GM23338 (cell line): Measurements from ENCODE around the gene COL26A1. TPM values are rescaled to one million over a fixed set of nuclear protein-coding genes. Genes with fewer than 3 reads are reported as not detected.
A peak's percentile ranks its signal among the peaks of the same experiment; 100 is the strongest.

Experiments used
- ATAC-seq: fragments of 200-7000 bp; cut with Tn5 transposase; 3 replicates; pipeline ENCODE4 v1.9.1; 2020
- DNase-seq: peaks from one replicate; pipeline ENCODE4 v3.0.0-alpha.2; 2015; ENCODE audit warnings: low spot score
- H2AFZ ChIP-seq: fragments of 200-600 bp; sonication (generic); 2 replicates; pipeline ENCODE4 v1.8.0; 2016; ENCODE audit warnings: antibody characterized with exemption, mild to moderate bottlenecking, moderate library complexity
- H3F3A ChIP-seq: fragments of 200-600 bp; sonication (generic); replicated peaks from 2 replicates; pipeline ENCODE4 v1.8.0; 2017; ENCODE audit warnings: antibody characterized with exemption, mixed run types, low read depth
- H3K27ac ChIP-seq: fragments of 200-600 bp; sonication (generic); 2 replicates; pipeline ENCODE4 v1.6.1; 2016; ENCODE audit warnings: low read depth
- H3K27me3 ChIP-seq: fragments of 200-600 bp; sonication (generic); 2 replicates; pipeline ENCODE4 v1.8.0; 2016; ENCODE audit warnings: mild to moderate bottlenecking, mixed run types, moderate library complexity; ENCODE audit not compliant: insufficient read depth
- H3K36me3 ChIP-seq: fragments of 200-600 bp; sonication (generic); 2 replicates; pipeline ENCODE4 v1.8.0; 2016; ENCODE audit warnings: mild to moderate bottlenecking; ENCODE audit not compliant: insufficient read depth
- H3K4me1 ChIP-seq: fragments of 200-600 bp; sonication (generic); 2 replicates; pipeline ENCODE4 v1.8.0; 2016; ENCODE audit warnings: mild to moderate bottlenecking, moderate library complexity; ENCODE audit not compliant: insufficient read depth
- H3K4me2 ChIP-seq: fragments of 200-600 bp; sonication (generic); 2 replicates; pipeline ENCODE4 v1.7.1; 2017; ENCODE audit warnings: mixed run types
- H3K4me3 ChIP-seq: fragments of 200-600 bp; sonication (generic); 2 replicates; pipeline ENCODE4 v1.6.1; 2016; ENCODE audit warnings: mixed run types
- H3K79me2 ChIP-seq: fragments of 200-600 bp; sonication (generic); replicated peaks from 2 replicates; pipeline ENCODE4 v1.8.0; 2017; ENCODE audit warnings: mild to moderate bottlenecking; ENCODE audit not compliant: insufficient read depth
- H3K9me2 ChIP-seq: fragments of 200-600 bp; sonication (generic); 2 replicates; pipeline ENCODE4 v1.8.0; 2017; ENCODE audit not compliant: insufficient read depth
- H4K20me1 ChIP-seq: fragments of 200-600 bp; sonication (generic); replicated peaks from 2 replicates; pipeline ENCODE4 v1.8.0; 2017; ENCODE audit warnings: mild to moderate bottlenecking; ENCODE audit not compliant: insufficient read depth
- H3K27ac Mint-ChIP-seq: 2 replicates; pipeline ENCODE4 v1.8.0; 2020; ENCODE audit warnings: inconsistent platforms, mild to moderate bottlenecking, moderate library complexity, mixed read lengths
- H3K27me3 Mint-ChIP-seq: 3 replicates; pipeline ENCODE4 v1.8.0; 2022; ENCODE audit warnings: low read depth, mild to moderate bottlenecking, moderate library complexity, mixed read lengths, inconsistent platforms; ENCODE audit not compliant: insufficient read depth, poor library complexity
- H3K36me3 Mint-ChIP-seq: 3 replicates; pipeline ENCODE4 v1.8.0; 2021; ENCODE audit warnings: low read depth, mild to moderate bottlenecking, inconsistent platforms, moderate library complexity, mixed read lengths
- H3K4me1 Mint-ChIP-seq: 3 replicates; pipeline ENCODE4 v1.8.0; 2020; ENCODE audit warnings: mild to moderate bottlenecking, inconsistent platforms, mixed read lengths
- H3K4me3 Mint-ChIP-seq: 3 replicates; pipeline ENCODE4 v1.8.0; 2021; ENCODE audit warnings: moderate library complexity, mild to moderate bottlenecking, inconsistent platforms, mixed read lengths
- H3K9me3 Mint-ChIP-seq: 3 replicates; pipeline ENCODE4 v1.8.0; 2020; ENCODE audit warnings: moderate library complexity, mild to moderate bottlenecking, inconsistent platforms, mixed read lengths
- EZH2 ChIP-seq: fragments of 200-600 bp; sonication (generic); IDR thresholded peaks from one replicate; pipeline ENCODE4 v1.8.0; 2017; ENCODE audit warnings: antibody characterized with exemption, mild to moderate bottlenecking, low read depth; ENCODE audit not compliant: unreplicated experiment
- JUNB ChIP-seq: IDR thresholded peaks from one replicate; pipeline ENCODE4 v1.6.1; 2016; ENCODE audit warnings: antibody characterized with exemption; ENCODE audit not compliant: unreplicated experiment
- NANOG ChIP-seq: IDR thresholded peaks from 2 replicates; pipeline ENCODE4 v1.6.1; 2016; ENCODE audit warnings: antibody characterized with exemption, borderline replicate concordance
- POLR2AphosphoS5 ChIP-seq: IDR thresholded peaks from 2 replicates; pipeline ENCODE4 v1.6.1; 2016; ENCODE audit warnings: antibody characterized with exemption, low read depth
- REST ChIP-seq: IDR thresholded peaks from one replicate; pipeline ENCODE4 v1.6.1; 2018; ENCODE audit warnings: antibody characterized with exemption; ENCODE audit not compliant: unreplicated experiment
- ZNF114 ChIP-seq: fragments of 250-450 bp; sonication (Bioruptor Pico); IDR thresholded peaks from 2 replicates; pipeline ENCODE4 v1.5.0; 2020; ENCODE audit warnings: mild to moderate bottlenecking, moderate library complexity
- ZNF331 ChIP-seq: fragments of 250-450 bp; sonication (Bioruptor Pico); IDR thresholded peaks from 2 replicates; pipeline ENCODE4 v1.5.0; 2020; ENCODE audit warnings: low read depth, mild to moderate bottlenecking, moderate library complexity
- polyA plus RNA-seq: library from polyadenylated mRNA; unstranded; fragments of >200 nt; fragmentation: Nextera tagmentation; extraction: Ambion mirVana; gene quantifications from 2 replicates; pipeline ENCODE4 v1.2.1, GENCODE V29; 2016
- total RNA-seq: library from RNA; depleted of rRNA; stranded (reverse); fragments of >200 nt; shearing (Covaris generic); gene quantifications from 2 replicates; pipeline ENCODE4 v1.2.3, GENCODE V29; 2014
- TF ChIP-seq, protein P1 (sequence below), 2 experiments: fragments of 200-600 bp in 1 of 2; sonication (generic) in 1 of 2; conservative IDR thresholded peaks; 2 replicates each; pipeline versions ENCODE4 v1.5.1 to v1.6.1; 2016 to 2017; ENCODE audit warnings: antibody characterized with exemption in 2 of 2, low read depth in 2 of 2, mild to moderate bottlenecking in 2 of 2, moderate library complexity in 1 of 2
- TF ChIP-seq, protein P2 (sequence below): fragments of 250-450 bp; sonication (Bioruptor Pico); IDR thresholded peaks from 2 replicates; pipeline ENCODE4 v1.5.0; 2020; ENCODE audit warnings: mild to moderate bottlenecking, moderate library complexity

COL26A1 gene
- total and polyA plus RNA-seq, 2 experiments from 2014 or later, result 17.8 to 55.0 TPM

GRCh38 chr7:101436857-101437576 is 74.3 kb downstream of the COL26A1 start:
- no peaks in the 10 kb centered on the region for H3K27me3 ChIP-seq
- TF ChIP-seq POLR2AphosphoS5 (peak; percentile 70), ZNF114 (CRISPR knock-in tag) (no peak)
- no peaks in the 10 kb centered on the region for H3K36me3 ChIP-seq
- H3K79me2 ChIP-seq, result peaks cover 4% of the 10 kb centered on the region
- H3K9me2 ChIP-seq, result no peaks in the 10 kb centered on the region
- peaks cover 13% of the 10 kb centered on the region; the same call in 1 of the 2 replicates for H3K4me1 ChIP-seq
- no peaks in the 10 kb centered on the region for H3K9me3 Mint-ChIP-seq
- 0 out of 2 replicates have a peak overlapping the region, but pooled peaks have one; percentile 16 for H3K4me3 ChIP-seq
- H2AFZ ChIP-seq, result no peak overlapping the region
- H4K20me1 ChIP-seq, result peaks cover 4% of the 10 kb centered on the region; the same call in 1 of the 2 replicates
- H3K4me1 Mint-ChIP-seq, result peaks cover 24% of the 10 kb centered on the region
- no peak overlapping the region for H3K4me3 Mint-ChIP-seq
- peak overlapping the region; percentile 20 for H3K27ac Mint-ChIP-seq
- H3F3A ChIP-seq, result 0 out of 2 replicates have a peak, but pooled peaks cover 3% of the 10 kb centered on the region
- peak; percentile 93 for DNase-seq
- no peaks in the 10 kb centered on the region for H3K36me3 Mint-ChIP-seq
- H3K27me3 Mint-ChIP-seq, result peaks cover 13% of the 10 kb centered on the region
- peak overlapping the region; percentile 85 for H3K27ac ChIP-seq
- ATAC-seq, result peak; percentile 83
- H3K4me2 ChIP-seq, result peak overlapping the region; percentile 62

GRCh38 chr7:101441890-101442289 is 79.2 kb downstream of the COL26A1 start:
- Histone ChIP-seq H3K4me3 (no peak overlapping the region), H4K20me1 (peaks cover 4% of the 10 kb centered on the region; the same call in 1 of the 2 replicates), H3K79me2 (peaks cover 10% of the 10 kb centered on the region), H3K4me2 (no peak overlapping the region), H3K4me1 (peaks cover 6% of the 10 kb centered on the region; the same call in 1 of the 2 replicates), H3F3A (0 out of 2 replicates have a peak, but pooled peaks cover 8% of the 10 kb centered on the region), H3K36me3 (no peaks in the 10 kb centered on the region), H3K27me3 (no peaks in the 10 kb centered on the region), H3K27ac (0 out of 2 replicates have a peak overlapping the region, but pooled peaks have one; percentile 32), H2AFZ (no peak overlapping the region), H3K9me2 (no peaks in the 10 kb centered on the region)
- Mint-ChIP-seq H3K9me3 (no peaks in the 10 kb centered on the region; the same call in 2 of the 3 replicates), H3K4me1 (peaks cover 8% of the 10 kb centered on the region; the same call in 2 of the 3 replicates), H3K4me3 (no peak overlapping the region), H3K27ac (no peak overlapping the region), H3K36me3 (peaks cover 3% of the 10 kb centered on the region; the same call in 2 of the 3 replicates), H3K27me3 (peaks cover 8% of the 10 kb centered on the region)
- ATAC-seq, result no peak
- DNase-seq, result no peak
- TF ChIP-seq EZH2, result no peak
- TF ChIP-seq JUNB, result no peak
- TF ChIP-seq NANOG, result no peak
- no peak for TF ChIP-seq ZNF331 (CRISPR knock-in tag)
- no peak for TF ChIP-seq REST
- TF ChIP-seq, protein P1, sequence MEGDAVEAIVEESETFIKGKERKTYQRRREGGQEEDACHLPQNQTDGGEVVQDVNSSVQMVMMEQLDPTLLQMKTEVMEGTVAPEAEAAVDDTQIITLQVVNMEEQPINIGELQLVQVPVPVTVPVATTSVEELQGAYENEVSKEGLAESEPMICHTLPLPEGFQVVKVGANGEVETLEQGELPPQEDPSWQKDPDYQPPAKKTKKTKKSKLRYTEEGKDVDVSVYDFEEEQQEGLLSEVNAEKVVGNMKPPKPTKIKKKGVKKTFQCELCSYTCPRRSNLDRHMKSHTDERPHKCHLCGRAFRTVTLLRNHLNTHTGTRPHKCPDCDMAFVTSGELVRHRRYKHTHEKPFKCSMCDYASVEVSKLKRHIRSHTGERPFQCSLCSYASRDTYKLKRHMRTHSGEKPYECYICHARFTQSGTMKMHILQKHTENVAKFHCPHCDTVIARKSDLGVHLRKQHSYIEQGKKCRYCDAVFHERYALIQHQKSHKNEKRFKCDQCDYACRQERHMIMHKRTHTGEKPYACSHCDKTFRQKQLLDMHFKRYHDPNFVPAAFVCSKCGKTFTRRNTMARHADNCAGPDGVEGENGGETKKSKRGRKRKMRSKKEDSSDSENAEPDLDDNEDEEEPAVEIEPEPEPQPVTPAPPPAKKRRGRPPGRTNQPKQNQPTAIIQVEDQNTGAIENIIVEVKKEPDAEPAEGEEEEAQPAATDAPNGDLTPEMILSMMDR (conservative IDR thresholded peaks at IDR 0.05; ENCODE audit: low read depth in 2 of 2), result no peak
- no peak for TF ChIP-seq ZNF114 (CRISPR knock-in tag)
- TF ChIP-seq, protein P2, sequence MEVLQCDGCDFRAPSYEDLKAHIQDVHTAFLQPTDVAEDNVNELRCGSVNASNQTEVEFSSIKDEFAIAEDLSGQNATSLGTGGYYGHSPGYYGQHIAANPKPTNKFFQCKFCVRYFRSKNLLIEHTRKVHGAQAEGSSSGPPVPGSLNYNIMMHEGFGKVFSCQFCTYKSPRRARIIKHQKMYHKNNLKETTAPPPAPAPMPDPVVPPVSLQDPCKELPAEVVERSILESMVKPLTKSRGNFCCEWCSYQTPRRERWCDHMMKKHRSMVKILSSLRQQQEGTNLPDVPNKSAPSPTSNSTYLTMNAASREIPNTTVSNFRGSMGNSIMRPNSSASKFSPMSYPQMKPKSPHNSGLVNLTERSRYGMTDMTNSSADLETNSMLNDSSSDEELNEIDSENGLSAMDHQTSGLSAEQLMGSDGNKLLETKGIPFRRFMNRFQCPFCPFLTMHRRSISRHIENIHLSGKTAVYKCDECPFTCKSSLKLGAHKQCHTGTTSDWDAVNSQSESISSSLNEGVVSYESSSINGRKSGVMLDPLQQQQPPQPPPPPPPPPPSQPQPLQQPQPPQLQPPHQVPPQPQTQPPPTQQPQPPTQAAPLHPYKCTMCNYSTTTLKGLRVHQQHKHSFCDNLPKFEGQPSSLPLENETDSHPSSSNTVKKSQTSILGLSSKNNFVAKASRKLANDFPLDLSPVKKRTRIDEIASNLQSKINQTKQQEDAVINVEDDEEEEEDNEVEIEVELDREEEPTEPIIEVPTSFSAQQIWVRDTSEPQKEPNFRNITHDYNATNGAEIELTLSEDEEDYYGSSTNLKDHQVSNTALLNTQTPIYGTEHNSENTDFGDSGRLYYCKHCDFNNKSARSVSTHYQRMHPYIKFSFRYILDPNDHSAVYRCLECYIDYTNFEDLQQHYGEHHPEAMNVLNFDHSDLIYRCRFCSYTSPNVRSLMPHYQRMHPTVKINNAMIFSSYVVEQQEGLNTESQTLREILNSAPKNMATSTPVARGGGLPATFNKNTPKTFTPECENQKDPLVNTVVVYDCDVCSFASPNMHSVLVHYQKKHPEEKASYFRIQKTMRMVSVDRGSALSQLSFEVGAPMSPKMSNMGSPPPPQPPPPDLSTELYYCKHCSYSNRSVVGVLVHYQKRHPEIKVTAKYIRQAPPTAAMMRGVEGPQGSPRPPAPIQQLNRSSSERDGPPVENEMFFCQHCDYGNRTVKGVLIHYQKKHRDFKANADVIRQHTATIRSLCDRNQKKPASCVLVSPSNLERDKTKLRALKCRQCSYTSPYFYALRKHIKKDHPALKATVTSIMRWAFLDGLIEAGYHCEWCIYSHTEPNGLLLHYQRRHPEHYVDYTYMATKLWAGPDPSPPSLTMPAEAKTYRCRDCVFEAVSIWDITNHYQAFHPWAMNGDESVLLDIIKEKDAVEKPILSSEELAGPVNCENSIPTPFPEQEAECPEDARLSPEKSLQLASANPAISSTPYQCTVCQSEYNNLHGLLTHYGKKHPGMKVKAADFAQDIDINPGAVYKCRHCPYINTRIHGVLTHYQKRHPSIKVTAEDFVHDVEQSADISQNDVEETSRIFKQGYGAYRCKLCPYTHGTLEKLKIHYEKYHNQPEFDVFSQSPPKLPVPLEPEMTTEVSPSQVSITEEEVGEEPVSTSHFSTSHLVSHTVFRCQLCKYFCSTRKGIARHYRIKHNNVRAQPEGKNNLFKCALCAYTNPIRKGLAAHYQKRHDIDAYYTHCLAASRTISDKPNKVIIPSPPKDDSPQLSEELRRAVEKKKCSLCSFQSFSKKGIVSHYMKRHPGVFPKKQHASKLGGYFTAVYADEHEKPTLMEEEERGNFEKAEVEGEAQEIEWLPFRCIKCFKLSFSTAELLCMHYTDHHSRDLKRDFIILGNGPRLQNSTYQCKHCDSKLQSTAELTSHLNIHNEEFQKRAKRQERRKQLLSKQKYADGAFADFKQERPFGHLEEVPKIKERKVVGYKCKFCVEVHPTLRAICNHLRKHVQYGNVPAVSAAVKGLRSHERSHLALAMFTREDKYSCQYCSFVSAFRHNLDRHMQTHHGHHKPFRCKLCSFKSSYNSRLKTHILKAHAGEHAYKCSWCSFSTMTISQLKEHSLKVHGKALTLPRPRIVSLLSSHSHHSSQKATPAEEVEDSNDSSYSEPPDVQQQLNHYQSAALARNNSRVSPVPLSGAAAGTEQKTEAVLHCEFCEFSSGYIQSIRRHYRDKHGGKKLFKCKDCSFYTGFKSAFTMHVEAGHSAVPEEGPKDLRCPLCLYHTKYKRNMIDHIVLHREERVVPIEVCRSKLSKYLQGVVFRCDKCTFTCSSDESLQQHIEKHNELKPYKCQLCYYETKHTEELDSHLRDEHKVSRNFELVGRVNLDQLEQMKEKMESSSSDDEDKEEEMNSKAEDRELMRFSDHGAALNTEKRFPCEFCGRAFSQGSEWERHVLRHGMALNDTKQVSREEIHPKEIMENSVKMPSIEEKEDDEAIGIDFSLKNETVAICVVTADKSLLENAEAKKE (CRISPR knock-in tag), result no peak
